Spleen (tissue), 7 donors: ENCODE measurements around the gene GOLT1A.

Source experiments
- POLR2A ChIP-seq, 3 donors: fragments of 450-650 bp; IDR thresholded peaks; one replicate each; pipeline ENCODE4 v1.5.1; 2017; ENCODE audit warnings: antibody characterized with exemption in 3 of 3, mild to moderate bottlenecking in 1 of 3
- POLR2AphosphoS5 ChIP-seq, 3 donors: sonication (generic); formaldehyde crosslinking; IDR thresholded peaks; one replicate each; pipeline ENCODE4 v1.5.1; 2017; ENCODE audit warnings: antibody characterized with exemption in 3 of 3
- TF ChIP-seq, protein P1 (sequence below), 11 experiments: fragments of 200-600 bp in 7 of 11; fragments of 450-650 bp in 4 of 11; sonication (generic) in 4 of 11; IDR thresholded peaks in 8 of 11; conservative IDR thresholded peaks in 3 of 11; 1 replicate in 7 of 11; 2 replicates in 4 of 11; pipeline versions ENCODE4 v1.4.0 to v1.8.0; 2016 to 2021; ENCODE audit warnings: antibody characterized with exemption in 11 of 11, inconsistent platforms in 4 of 11, mild to moderate bottlenecking in 1 of 11
- donor health status: DM: no; HTN: no; CAD: no; lungs with moderate emphysema.
- donor health status: DM: no; HTN: no; CAD: no.
- donor health status: DM: no; HTN: no; CAD: no.

DNA sequence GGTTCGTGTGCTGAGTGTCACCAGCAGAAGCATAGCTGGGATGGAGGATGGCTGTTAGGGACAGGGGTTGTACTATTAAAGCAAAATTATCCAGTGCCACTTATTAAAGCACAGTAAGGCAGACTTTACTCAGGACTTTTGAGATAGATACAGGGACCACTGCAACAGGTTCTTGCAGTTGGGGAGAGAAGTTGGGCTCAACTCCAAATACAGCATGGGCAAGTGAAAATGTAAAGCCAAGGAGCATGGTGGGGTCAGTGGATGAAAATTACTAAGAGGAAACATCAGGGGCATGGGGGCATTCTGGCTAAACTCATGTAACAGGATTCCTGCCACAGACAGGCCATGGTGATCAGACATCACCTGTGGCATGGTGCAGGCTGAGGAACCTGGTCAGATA is 32.7 kb downstream of the GOLT1A start:
- TF ChIP-seq, protein P1, sequence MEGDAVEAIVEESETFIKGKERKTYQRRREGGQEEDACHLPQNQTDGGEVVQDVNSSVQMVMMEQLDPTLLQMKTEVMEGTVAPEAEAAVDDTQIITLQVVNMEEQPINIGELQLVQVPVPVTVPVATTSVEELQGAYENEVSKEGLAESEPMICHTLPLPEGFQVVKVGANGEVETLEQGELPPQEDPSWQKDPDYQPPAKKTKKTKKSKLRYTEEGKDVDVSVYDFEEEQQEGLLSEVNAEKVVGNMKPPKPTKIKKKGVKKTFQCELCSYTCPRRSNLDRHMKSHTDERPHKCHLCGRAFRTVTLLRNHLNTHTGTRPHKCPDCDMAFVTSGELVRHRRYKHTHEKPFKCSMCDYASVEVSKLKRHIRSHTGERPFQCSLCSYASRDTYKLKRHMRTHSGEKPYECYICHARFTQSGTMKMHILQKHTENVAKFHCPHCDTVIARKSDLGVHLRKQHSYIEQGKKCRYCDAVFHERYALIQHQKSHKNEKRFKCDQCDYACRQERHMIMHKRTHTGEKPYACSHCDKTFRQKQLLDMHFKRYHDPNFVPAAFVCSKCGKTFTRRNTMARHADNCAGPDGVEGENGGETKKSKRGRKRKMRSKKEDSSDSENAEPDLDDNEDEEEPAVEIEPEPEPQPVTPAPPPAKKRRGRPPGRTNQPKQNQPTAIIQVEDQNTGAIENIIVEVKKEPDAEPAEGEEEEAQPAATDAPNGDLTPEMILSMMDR (IDR thresholded peaks at IDR 0.05 in 8 of 11, conservative IDR thresholded peaks at IDR 0.05 in 3 of 11): no peak
- TF ChIP-seq POLR2A (IDR thresholded peaks at IDR 0.05): no peak
- no peak for TF ChIP-seq POLR2AphosphoS5 (IDR thresholded peaks at IDR 0.05)
